22Rv1 (cell line): ENCODE results near the gene DISC1.

ENCODE experiments used
- H3K27ac ChIP-seq: fragments of 450-650 bp; 2 replicates; pipeline ENCODE4 v1.5.1; 2017
- ZFX ChIP-seq: fragments of 450-650 bp; IDR thresholded peaks from 2 replicates; pipeline ENCODE4 v1.6.1; 2017; ENCODE audit warnings: antibody characterized with exemption, borderline replicate concordance
- TF ChIP-seq, protein P1 (sequence below): fragments of 450-650 bp; IDR thresholded peaks from 2 replicates; pipeline ENCODE4 v1.5.1; 2017; ENCODE audit warnings: mild to moderate bottlenecking

Gene DISC1

DNA sequence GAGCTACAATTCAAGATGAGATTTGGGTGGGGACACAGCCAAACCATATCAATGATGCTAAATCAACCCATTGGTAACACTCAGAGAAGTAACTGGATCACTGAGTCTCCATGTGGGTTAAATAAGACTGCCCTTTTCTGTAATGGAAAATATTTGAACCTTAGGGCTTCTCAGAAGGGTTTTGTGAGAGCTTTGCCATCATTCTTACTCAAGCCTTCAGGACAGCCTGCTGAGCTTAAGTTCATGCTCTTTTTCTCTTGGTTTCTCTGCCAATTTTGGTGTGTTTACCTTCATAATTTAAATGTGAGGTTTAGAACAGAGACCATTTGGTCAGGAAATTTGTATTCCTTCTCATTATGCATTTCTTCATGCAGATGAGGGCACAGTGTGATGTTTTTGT, 74.7 kb downstream of the DISC1 start:
- no peak for TF ChIP-seq ZFX
- TF ChIP-seq, protein P1, sequence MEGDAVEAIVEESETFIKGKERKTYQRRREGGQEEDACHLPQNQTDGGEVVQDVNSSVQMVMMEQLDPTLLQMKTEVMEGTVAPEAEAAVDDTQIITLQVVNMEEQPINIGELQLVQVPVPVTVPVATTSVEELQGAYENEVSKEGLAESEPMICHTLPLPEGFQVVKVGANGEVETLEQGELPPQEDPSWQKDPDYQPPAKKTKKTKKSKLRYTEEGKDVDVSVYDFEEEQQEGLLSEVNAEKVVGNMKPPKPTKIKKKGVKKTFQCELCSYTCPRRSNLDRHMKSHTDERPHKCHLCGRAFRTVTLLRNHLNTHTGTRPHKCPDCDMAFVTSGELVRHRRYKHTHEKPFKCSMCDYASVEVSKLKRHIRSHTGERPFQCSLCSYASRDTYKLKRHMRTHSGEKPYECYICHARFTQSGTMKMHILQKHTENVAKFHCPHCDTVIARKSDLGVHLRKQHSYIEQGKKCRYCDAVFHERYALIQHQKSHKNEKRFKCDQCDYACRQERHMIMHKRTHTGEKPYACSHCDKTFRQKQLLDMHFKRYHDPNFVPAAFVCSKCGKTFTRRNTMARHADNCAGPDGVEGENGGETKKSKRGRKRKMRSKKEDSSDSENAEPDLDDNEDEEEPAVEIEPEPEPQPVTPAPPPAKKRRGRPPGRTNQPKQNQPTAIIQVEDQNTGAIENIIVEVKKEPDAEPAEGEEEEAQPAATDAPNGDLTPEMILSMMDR, result no peak
- no peak overlapping the region for H3K27ac ChIP-seq

DNA sequence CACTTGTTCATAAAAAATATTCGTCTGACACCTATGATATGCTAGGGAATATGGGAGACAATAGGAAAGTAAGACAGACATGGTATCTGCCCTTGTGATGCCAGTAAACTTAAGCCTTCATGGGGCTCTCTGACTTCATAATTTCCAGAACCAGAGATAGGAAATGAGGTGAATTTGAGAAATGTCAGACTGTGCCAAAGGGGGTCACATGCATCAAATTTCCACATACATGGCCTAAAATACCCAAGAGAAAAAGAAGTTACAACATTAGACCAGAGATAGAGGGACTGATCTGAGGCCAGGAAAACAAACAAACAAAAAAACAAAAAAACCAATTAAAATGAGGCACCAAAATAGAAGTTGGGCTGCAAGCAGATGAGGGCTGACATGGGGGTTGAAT, 75.7 kb downstream of the DISC1 start:
- TF ChIP-seq, protein P1, result no peak
- no peak for TF ChIP-seq ZFX
- no peak overlapping the region for H3K27ac ChIP-seq

DNA sequence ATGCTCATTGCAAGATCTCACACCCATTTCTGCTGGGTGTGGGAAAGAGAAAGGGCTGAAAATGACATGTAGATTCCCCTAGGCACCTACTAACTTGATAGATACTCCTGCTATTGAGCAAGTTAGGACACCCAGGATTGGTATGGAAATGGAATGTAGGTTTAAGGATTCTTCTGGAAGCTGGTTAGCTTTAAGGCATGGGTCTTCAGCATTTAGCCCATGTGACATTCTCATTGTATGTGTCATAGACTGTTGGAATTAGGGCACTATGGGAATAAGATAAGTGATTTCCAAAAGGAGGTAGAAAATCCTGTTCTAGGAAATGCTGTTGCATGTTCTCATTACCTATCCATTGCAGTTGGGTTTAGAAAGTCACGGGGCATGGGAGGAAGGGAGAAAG, 76.2 kb downstream of the DISC1 start:
- no peak for TF ChIP-seq ZFX
- TF ChIP-seq, protein P1, result no peak
- H3K27ac ChIP-seq, result no peak overlapping the region

DNA sequence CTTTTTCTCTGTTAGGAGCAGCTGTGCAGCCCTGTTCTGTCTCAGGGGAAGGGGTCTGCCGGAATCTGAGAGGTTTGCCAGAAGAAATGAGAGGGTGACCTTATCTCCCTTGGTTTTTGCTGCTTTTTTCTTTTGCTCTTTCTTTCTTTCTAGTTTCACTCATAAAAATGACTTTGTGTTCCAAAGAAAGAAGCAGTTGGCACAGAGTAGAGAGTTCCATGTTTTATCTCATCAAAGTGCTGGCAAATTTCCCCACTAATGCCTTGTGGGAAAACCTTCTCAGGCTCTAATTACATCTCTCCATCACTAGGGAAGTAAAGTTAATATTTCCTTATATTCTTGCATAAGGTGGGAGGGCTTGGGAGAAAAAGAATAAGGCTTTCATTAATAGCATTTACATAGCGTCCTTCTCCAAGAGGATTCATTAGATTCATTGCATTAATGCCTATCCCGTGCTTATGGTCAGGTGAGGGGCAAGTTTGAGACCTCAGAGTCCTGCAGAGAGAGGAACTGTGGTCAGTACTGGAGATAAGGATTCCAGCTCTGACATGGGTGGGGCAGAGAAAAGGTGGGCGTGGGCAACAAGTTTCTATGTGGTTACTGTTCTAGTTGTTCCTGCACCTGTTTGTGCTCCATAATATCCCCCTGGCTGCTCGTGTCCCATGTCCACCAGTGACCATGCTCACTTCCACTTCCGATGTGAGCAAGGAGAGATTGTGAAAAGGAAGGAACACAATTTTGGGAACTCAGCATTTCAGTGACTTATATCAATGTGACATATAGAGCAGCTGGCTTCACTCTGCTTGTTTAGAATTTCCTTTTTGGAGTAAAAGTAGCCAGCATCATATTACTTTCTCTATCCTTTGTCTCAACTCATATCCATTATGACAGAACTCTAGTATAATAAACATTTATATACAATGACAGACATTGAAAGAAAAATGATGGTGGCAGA, 79.5 kb downstream of the DISC1 start:
- no peak overlapping the region for H3K27ac ChIP-seq
- TF ChIP-seq ZFX, result no peak
- TF ChIP-seq, protein P1, result no peak

DNA sequence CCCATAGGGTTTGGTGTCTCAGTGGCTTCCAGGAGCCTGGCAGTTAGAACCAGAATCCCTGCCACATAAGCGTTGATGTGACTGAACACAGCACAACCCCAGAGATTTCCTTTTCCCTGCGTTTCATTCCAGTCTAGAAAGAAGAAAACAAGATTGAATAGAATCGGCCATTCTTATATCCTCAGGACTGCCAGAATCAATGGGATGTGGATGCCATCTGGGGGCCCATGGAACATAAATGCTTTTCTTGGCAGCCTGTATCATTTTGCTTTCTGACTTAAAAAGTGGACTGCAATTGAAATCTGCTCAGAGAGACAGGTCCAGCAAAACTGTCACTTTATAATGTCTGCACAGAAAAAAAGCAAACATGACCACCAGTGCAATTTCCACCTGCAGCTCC, 80.3 kb downstream of the DISC1 start:
- no peak for TF ChIP-seq ZFX
- TF ChIP-seq, protein P1, result no peak
- H3K27ac ChIP-seq, result no peak overlapping the region

DNA sequence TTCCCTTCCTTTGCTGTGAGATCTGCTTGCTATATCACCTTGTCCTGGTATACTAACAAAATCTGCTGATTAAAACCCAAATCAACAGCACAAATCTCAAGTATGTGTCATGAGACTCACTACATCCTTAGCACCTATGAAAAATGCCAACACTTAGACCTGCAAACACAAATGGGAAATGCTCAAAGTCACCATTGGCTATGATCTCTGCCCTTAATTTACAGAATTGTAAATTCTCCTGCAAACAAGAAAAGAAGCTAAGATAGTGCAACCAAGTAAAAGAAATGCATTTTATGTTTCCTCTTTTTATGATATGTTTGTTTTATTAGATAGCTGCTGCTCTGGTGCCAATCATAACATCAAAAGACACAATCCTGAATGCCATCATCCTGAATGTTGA, 80.8 kb downstream of the DISC1 start:
- no peak for TF ChIP-seq ZFX
- TF ChIP-seq, protein P1, result no peak
- no peak overlapping the region for H3K27ac ChIP-seq

DNA sequence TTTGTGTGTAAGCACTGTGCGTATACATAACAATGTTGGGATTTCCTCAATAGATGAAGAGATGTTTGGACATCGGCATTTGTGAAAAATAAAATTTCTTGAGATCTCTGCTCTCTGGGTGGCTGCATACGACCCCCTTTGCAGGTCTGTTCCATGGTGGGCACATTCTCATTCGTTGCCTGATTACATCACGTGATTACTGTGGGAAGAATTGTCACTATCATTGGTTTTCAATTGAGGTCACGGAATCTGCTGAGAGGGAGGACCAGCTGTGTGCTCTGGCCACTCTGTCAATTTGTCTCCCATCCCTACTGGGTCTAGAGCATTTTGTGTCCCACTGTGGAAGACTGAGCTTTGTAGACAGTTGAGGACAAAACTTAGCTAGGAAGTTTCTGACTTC, 81.8 kb downstream of the DISC1 start:
- H3K27ac ChIP-seq, result no peak overlapping the region
- TF ChIP-seq, protein P1, result no peak
- no peak for TF ChIP-seq ZFX
